Activated T-helper 2 cell treated with anti-CD3 and anti-CD28 coated beads, Interferon-gamma antibody, Interleukin-2, Interleukin-4, amounts not matched to agents 10 μg/mL and 5 μg/mL and 100 μg/mL, durations not matched to agents 14 hours and 24 hours and 36 hours (primary cell): ENCODE measurements around the gene GPR160. TPM values are rescaled to one million over a fixed set of nuclear protein-coding genes. Genes with fewer than 3 reads are reported as not detected.
A peak's percentile ranks its signal among the peaks of the same experiment; 100 is the strongest.

Experiments
- DNase-seq: peaks from one replicate; pipeline ENCODE4 v3.0.0; 2021; ENCODE audit warnings: low spot score
- H3K27ac Mint-ChIP-seq: one replicate; pipeline ENCODE4 v1.8.0; 2021; ENCODE audit warnings: mixed read lengths
- H3K27me3 Mint-ChIP-seq: one replicate; pipeline ENCODE4 v1.8.0; 2021; ENCODE audit warnings: low read depth, mixed read lengths
- H3K36me3 Mint-ChIP-seq: one replicate; pipeline ENCODE4 v1.8.0; 2021; ENCODE audit warnings: low read depth, mixed read lengths
- H3K4me1 Mint-ChIP-seq: one replicate; pipeline ENCODE4 v1.8.0; 2021; ENCODE audit warnings: low read depth, mixed read lengths
- H3K4me3 Mint-ChIP-seq: one replicate; pipeline ENCODE4 v1.8.0; 2021; ENCODE audit warnings: low read depth, mild to moderate bottlenecking, moderate library complexity, mixed read lengths
- H3K9me3 Mint-ChIP-seq: one replicate; pipeline ENCODE4 v1.8.0; 2021; ENCODE audit warnings: mixed read lengths
- intact Hi-C: fragments of 100-400 bp; cut with micrococcal nuclease; formaldehyde crosslinking; loops from one replicate; pipeline ENCODE4 v1.15.1; 2023
- total RNA-seq: library from RNA; stranded (reverse); gene quantifications from 2 replicates; pipeline ENCODE4 v1.2.3, GENCODE V29; 2022

GPR160 gene
- total RNA-seq, 1 donor from 2014 or later = 9.6 TPM

DNA sequence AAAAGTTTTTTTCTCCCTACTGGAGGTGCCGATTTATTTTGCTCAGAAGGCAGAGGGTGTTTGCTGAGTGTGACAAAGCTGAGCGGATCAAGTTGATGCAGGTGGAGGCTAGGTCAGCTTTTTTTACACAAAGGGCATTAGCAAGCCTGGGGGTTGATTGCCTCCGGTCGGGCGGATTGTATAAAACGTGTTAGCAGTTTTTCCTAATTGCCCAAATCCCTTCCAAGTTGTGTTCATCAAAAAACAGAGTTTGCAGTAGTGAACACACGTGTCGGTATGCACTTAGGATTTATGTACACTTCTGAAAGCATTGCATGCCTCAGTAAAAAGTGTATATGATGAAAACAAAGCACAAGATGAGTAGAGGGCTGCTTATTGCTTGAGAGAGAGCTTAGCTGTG, 2.6 kb downstream of the GPR160 start:
- H3K9me3 Mint-ChIP-seq = no peaks in the 10 kb centered on the region
- no peaks in the 10 kb centered on the region for H3K27me3 Mint-ChIP-seq
- H3K4me3 Mint-ChIP-seq = no peak overlapping the region
- H3K27ac Mint-ChIP-seq = no peak overlapping the region
- H3K4me1 Mint-ChIP-seq = peaks cover 18% of the 10 kb centered on the region
- peaks cover 19% of the 10 kb centered on the region for H3K36me3 Mint-ChIP-seq
- no peak for DNase-seq
- intact Hi-C loops = no loop called here

DNA sequence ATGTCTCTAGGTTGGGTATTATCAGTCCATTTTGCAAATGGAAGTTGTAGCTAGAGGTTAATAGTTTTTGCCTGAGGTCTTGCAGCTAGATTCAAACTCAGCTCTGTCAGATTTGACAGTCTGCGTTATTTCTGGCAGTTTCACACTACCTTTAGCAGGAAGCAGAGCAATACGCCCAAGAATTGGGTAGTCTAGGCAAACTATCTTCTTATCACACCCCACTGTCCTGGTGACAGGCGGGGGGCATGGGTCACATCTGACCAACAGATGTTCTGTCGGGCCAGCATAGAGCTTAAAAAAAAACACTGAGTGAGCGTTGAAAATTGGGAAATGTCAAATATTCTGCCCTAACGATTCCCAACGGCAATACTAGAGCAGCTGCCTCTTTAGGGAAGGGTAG, 5.7 kb downstream of the GPR160 start:
- Mint-ChIP-seq H3K4me3 (no peak overlapping the region), H3K36me3 (peaks cover 19% of the 10 kb centered on the region), H3K27ac (no peak overlapping the region), H3K9me3 (no peaks in the 10 kb centered on the region), H3K4me1 (peaks cover 20% of the 10 kb centered on the region), H3K27me3 (no peaks in the 10 kb centered on the region)
- intact Hi-C loops = no loop called here
- DNase-seq = no peak

DNA sequence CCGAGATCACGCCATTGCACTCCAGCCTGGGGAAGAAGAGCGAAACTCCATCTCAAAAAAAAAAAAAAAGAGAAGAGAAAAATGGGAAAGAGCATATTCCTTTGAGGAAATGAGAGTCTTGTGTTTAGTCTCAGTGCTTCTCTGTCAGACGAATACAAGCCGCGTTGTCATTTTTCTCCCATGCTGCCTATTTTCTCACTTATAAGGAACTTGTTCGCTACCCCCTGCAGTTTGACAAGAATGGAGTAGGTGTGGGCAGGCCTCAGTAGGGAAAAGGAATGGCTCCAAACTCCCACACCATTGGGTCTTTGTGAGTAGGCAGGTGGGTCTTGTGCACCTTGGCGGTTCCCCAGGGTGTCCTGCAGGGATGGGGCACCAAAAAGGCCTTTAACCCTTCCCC, 6.5 kb downstream of the GPR160 start:
- Mint-ChIP-seq H3K36me3 (peaks cover 19% of the 10 kb centered on the region), H3K27me3 (no peaks in the 10 kb centered on the region), H3K9me3 (no peaks in the 10 kb centered on the region), H3K4me1 (peaks cover 19% of the 10 kb centered on the region), H3K27ac (no peak overlapping the region), H3K4me3 (no peak overlapping the region)
- no peak for DNase-seq
- intact Hi-C loops = no loop called here

DNA sequence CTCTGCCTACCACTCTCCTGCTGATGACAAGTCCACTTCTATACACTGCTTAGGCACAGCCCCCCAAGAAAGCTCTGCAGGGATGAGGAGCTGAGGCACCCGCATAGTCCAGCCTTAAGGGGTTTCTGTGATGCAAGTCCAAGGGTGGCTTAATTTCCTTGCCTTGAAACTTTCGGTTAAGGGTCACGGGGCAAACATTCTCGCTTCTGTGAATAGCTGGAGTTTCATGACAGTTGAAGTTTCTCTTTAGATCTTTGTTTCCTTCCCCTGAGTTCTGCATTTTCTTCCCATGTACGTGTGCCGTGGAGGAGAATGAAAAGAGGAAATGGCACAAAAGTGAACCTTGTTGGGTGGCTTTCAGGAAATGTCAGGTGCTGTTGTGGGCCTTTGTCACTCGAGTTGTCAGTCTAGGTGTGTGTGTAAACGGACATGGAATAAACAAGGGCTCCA, 7.0 kb downstream of the GPR160 start:
- no peak for DNase-seq
- Mint-ChIP-seq H3K4me1 (peaks cover 19% of the 10 kb centered on the region), H3K27me3 (no peaks in the 10 kb centered on the region), H3K27ac (peak overlapping the region; percentile 75), H3K4me3 (no peak overlapping the region), H3K36me3 (peaks cover 19% of the 10 kb centered on the region), H3K9me3 (no peaks in the 10 kb centered on the region)
- intact Hi-C loops = no loop called here

DNA sequence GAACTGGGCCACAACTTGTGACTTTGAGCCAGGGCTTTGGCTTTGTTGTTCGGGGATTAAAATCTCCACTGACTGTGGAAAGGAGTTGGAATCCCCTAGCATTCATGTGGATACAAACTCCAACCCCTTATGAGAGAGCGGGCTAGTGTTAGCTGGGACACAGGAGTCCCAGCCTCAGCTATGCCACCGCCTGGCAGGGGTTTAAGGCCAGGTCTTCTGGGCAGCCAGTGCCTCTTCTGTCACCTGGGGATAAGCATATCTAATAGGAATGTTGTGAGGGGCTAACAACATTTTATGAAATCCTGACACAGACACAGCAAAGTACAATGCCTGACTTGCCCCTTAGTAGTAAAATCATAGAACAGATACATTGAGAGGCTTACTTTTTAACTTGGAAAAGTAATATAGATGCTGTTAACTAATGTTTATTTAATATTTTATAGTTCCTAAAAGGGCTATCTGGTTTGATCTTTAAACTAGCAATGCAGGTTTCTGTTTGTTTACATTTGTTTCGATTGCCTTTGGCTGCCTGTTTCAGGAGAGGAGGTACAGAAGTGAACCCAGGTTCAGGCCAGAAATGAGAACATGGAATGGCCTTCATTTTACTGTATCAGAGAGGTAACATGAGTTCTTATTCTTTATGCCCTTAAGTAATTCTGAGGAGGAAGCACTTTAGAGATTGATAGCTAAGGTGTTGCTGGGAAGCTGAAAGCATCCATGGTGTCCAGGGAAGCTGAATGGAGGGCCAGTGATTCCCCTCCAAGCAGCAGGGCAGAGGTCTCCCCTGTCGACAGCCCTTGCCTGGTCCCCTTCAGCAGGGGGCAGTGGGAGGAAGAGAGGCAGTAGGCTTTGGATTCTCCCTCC, 8.7 kb downstream of the GPR160 start:
- Mint-ChIP-seq H3K27ac (no peak overlapping the region), H3K4me3 (no peak overlapping the region), H3K9me3 (no peaks in the 10 kb centered on the region), H3K4me1 (peaks cover 19% of the 10 kb centered on the region), H3K27me3 (no peaks in the 10 kb centered on the region), H3K36me3 (peaks cover 14% of the 10 kb centered on the region)
- DNase-seq = no peak
- intact Hi-C loops = no loop called here

DNA sequence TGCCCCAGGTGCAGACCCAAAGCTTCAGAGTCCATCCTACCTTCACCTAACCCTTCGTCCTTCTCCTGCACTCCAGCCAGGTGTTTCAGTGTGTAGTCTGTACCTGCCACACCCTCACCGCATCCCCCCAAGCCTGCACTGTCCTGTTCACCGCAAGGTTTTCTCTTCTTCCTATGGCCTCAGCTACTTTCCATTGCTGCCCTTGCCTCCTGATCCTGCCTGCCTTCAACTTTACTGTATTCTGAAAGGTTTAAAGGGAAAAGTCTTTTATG, 9.3 kb downstream of the GPR160 start:
- H3K27ac Mint-ChIP-seq = no peak overlapping the region
- DNase-seq = no peak
- H3K27me3 Mint-ChIP-seq = no peaks in the 10 kb centered on the region
- H3K36me3 Mint-ChIP-seq = peaks cover 14% of the 10 kb centered on the region
- no peaks in the 10 kb centered on the region for H3K9me3 Mint-ChIP-seq
- intact Hi-C loops = no loop called here
- H3K4me1 Mint-ChIP-seq = peaks cover 19% of the 10 kb centered on the region
- H3K4me3 Mint-ChIP-seq = no peak overlapping the region

DNA sequence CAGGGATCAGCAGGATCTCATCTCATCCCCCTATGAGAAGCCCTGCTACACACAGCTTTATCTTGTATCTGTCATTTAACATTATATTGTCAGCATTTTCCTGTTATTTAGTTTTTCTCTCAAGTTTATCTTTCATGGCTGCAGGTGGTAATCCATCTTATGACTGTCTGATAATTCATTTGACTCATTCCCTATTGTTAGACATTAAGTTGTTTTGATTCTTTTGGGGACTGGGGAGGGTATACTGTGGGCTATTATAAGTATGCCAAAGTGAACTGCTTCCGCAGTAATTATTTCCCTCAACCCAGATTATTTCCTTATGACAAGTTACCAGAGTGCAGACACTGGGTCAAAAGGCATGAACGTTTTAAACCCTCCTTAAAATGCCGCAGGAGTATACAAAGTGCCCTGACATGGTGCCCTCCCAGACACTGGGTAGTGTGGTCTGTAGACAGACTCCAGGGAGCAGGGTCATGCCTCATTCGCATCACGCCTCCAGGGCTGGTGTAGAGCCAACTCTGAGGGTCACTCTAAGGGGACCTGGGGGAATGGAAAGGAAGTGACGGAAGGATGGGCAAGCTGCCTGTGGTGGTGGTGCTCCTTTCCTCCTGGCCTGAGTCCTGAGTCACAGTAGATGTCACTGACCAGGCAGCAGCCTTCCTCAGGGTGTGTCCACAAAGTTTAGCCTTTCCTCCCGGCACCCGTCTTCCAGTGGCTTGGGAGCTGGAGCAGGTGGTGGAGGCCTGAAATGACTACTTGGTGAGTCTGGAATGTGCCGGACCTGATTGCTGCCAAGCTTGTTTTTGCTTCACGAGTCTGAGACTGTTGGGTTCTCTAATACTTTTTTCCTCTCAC, 11.6 kb downstream of the GPR160 start:
- no peak for DNase-seq
- Mint-ChIP-seq H3K36me3 (peaks cover 7% of the 10 kb centered on the region), H3K27me3 (no peaks in the 10 kb centered on the region), H3K27ac (no peak overlapping the region), H3K9me3 (no peaks in the 10 kb centered on the region), H3K4me3 (no peak overlapping the region), H3K4me1 (peaks cover 18% of the 10 kb centered on the region)
- intact Hi-C loops = no loop called here

DNA sequence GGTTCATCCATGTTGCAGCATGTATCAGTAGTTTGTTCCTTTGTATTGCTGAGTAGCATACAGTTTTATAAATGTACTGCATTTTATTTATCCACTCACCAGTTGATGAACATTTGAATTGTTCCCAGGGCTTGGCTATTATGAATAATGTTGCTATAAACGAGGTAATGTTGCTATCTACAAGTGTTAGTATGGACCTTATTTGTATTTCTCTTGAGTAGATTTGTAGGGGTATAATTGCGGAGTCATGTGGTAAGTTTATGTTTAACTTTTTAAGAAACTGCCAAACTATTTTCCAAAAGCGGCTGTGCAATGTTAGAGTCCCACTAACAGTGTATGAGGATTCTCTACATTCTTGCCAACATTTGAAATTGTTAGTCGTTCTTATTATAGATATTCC, 13.0 kb downstream of the GPR160 start:
- Mint-ChIP-seq H3K9me3 (no peaks in the 10 kb centered on the region), H3K4me3 (no peak overlapping the region), H3K4me1 (peaks cover 16% of the 10 kb centered on the region), H3K36me3 (no peaks in the 10 kb centered on the region), H3K27ac (no peak overlapping the region), H3K27me3 (no peaks in the 10 kb centered on the region)
- no peak for DNase-seq
- intact Hi-C loops = no loop called here

DNA sequence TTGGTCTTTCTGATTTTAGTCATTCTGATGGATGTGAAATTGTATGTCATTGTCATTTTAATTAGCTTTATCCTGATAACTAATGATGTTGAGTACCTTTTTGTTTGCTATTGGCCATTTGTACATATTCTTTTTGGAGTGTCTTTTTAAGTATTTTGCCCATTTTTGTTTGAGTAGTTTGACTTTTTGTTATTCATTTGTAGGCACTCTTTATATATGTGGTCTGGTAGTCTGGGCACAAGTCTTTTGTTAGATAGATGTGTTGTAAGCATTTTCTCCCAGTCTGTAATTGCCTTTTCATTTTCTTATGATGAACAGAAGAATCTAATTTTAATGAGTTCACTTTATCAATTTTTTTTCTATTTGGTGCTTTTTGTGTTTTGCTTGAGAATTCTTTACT, 14.6 kb downstream of the GPR160 start:
- no peak overlapping the region for H3K27ac Mint-ChIP-seq
- no peak overlapping the region for H3K4me3 Mint-ChIP-seq
- no peak for DNase-seq
- peaks cover 28% of the 10 kb centered on the region for H3K4me1 Mint-ChIP-seq
- H3K36me3 Mint-ChIP-seq = peaks cover 3% of the 10 kb centered on the region
- intact Hi-C loops = no loop called here
- no peaks in the 10 kb centered on the region for H3K9me3 Mint-ChIP-seq
- no peaks in the 10 kb centered on the region for H3K27me3 Mint-ChIP-seq

DNA sequence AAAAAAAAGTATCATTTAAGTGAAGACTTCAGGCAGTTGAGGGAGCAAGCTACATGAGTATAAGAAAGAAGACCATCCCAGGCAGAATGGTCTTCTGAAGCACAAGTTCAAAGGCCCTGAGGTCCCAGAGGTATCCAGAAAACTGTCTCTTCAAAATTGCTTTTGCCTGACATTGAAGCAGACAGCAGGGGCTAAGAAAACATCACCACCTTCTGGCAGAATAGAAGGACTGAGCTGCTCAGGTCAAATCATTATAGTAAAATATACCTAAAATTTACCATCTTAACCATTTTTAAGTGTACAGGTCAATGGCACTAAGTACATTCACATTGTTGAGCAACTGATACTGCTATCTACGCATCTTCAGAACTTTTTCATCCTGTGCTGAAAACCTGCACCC, 16.4 kb downstream of the GPR160 start:
- no peak overlapping the region for H3K4me3 Mint-ChIP-seq
- no peaks in the 10 kb centered on the region for H3K27me3 Mint-ChIP-seq
- H3K9me3 Mint-ChIP-seq = no peaks in the 10 kb centered on the region
- no peak for DNase-seq
- H3K27ac Mint-ChIP-seq = no peak overlapping the region
- intact Hi-C loops = loop anchor here (1.0 to 2.0 kb wide), 3 partner anchors 17 to 289 kb away; partner anchors contain the start of genes GPR160 and TERC
- peaks cover 42% of the 10 kb centered on the region for H3K4me1 Mint-ChIP-seq
- peaks cover 3% of the 10 kb centered on the region for H3K36me3 Mint-ChIP-seq

DNA sequence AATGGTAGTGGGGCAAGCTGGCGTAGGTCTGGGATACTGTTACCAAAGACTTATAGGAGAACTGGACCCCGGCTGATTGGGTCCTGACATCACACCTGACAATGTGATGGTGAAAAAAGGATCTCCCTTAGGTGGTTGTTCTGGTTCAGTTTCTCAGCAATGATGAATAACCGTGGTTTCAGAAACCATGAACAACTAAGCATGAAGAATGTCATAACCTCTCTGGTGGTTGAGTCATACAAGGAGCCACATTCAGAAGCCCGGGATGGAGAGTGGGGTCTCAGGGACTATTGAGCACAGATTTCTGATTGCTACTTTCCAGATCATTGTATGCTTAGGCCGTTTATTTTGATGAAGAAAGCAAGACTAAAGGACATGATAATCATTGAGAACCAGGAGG, 17.4 kb downstream of the GPR160 start:
- no peak for DNase-seq
- peak overlapping the region; percentile 24 for H3K27ac Mint-ChIP-seq
- H3K4me1 Mint-ChIP-seq = peaks cover 46% of the 10 kb centered on the region

DNA sequence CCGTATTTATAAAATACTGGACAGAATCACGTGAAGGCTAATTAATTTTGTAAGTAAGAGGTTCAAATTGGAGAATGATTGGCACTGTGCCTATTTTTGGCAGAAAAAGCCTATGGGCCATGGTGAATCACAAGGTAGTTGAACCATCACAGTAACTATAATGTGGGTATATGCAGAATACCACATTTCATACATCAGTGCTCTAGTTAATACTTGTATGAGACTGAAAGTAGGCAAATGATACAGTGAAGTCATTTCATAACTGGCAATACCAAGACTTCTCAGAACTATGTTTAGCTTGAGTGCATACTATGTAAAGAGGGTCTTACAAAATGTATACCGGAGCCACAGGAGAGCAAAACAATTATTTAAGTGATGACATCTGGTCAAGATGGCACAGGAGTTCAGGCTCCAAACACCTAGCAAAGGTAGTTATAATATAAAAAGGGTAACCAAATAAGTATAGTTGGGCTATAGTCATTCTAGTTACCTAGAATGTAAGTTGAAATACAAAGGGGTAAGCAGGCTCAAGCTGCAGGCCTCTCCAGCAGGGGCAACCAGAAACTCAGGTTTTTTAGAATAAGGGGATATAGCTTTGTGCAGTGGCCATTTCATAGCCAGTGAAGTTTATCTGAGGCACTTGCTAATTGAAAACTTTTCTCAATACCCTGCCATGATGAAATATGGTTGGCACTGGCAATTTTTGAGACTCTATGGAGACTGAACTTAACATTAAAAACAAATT, 19.1 kb downstream of the GPR160 start:
- peaks cover 46% of the 10 kb centered on the region for H3K4me1 Mint-ChIP-seq
- no peaks in the 10 kb centered on the region for H3K27me3 Mint-ChIP-seq
- H3K9me3 Mint-ChIP-seq = no peaks in the 10 kb centered on the region
- H3K27ac Mint-ChIP-seq = peak overlapping the region; percentile 81
- peak overlapping the region; percentile 39 for H3K4me3 Mint-ChIP-seq
- intact Hi-C loops = loop anchor here (2.0 to 5.0 kb wide), 4 partner anchors 20 to 200 kb away; no protein-coding TSS in a partner anchor
- DNase-seq = no peak
- H3K36me3 Mint-ChIP-seq = peaks cover 3% of the 10 kb centered on the region

More for the DNA sequence above, 17.4 kb downstream of the GPR160 start:
- Mint-ChIP-seq H3K4me3 (no peak overlapping the region), H3K9me3 (no peaks in the 10 kb centered on the region), H3K27me3 (no peaks in the 10 kb centered on the region), H3K36me3 (peaks cover 3% of the 10 kb centered on the region)
- intact Hi-C loops = loop anchor here (2.0 to 5.0 kb wide), 2 partner anchors 202 to 290 kb away; partner anchors contain the start of gene TERC
